HEK293T (cell line): Measurements from ENCODE around the gene NLN.

Experiments
- ARNT ChIP-seq: fragments of 450-650 bp; IDR thresholded peaks from 2 replicates; pipeline ENCODE4 v1.6.1; 2017; ENCODE audit warnings: mild to moderate bottlenecking
- BHLHE40 ChIP-seq: fragments of 450-650 bp; IDR thresholded peaks from 2 replicates; pipeline ENCODE4 v1.6.1; 2016; ENCODE audit warnings: mild to moderate bottlenecking, moderate library complexity, borderline replicate concordance
- CTBP1 ChIP-seq: fragments of 450-650 bp; IDR thresholded peaks from 2 replicates; pipeline ENCODE4 v1.6.1; 2016; ENCODE audit warnings: borderline replicate concordance
- ELF4 ChIP-seq: fragments of 450-650 bp; IDR thresholded peaks from 2 replicates; pipeline ENCODE4 v1.6.1; 2017; ENCODE audit warnings: antibody characterized with exemption
- FOXK2 ChIP-seq: fragments of 450-650 bp; IDR thresholded peaks from 2 replicates; pipeline ENCODE4 v1.6.1; 2016; ENCODE audit warnings: mild to moderate bottlenecking
- FOXM1 ChIP-seq: fragments of 450-650 bp; IDR thresholded peaks from 2 replicates; pipeline ENCODE4 v1.6.1; 2017; ENCODE audit warnings: mild to moderate bottlenecking, borderline replicate concordance
- HDGF ChIP-seq: fragments of 450-650 bp; IDR thresholded peaks from 2 replicates; pipeline ENCODE4 v1.6.1; 2017; ENCODE audit warnings: antibody characterized with exemption, borderline replicate concordance
- L3MBTL2 ChIP-seq: fragments of 450-650 bp; conservative IDR thresholded peaks from 2 replicates; pipeline ENCODE4 v1.6.1; 2016; ENCODE audit warnings: mild to moderate bottlenecking
- NFRKB ChIP-seq: fragments of 450-650 bp; IDR thresholded peaks from 2 replicates; pipeline ENCODE4 v1.6.1; 2016; ENCODE audit warnings: mild to moderate bottlenecking, moderate library complexity
- PKNOX1 ChIP-seq: fragments of 450-650 bp; IDR thresholded peaks from 2 replicates; pipeline ENCODE4 v1.6.1; 2016
- SP1 ChIP-seq: fragments of 450-650 bp; IDR thresholded peaks from 2 replicates; pipeline ENCODE4 v1.6.1; 2017
- SUZ12 ChIP-seq: fragments of 450-650 bp; IDR thresholded peaks from 2 replicates; pipeline ENCODE4 v1.6.1; 2016; ENCODE audit warnings: mild to moderate bottlenecking
- TARDBP ChIP-seq: fragments of 450-650 bp; IDR thresholded peaks from 2 replicates; pipeline ENCODE4 v1.6.1; 2016
- ZNF384 ChIP-seq: fragments of 450-650 bp; IDR thresholded peaks from 2 replicates; pipeline ENCODE4 v1.6.1; 2016

GRCh38 chr5:65767565-65767964 lies 45.6 kb downstream of the NLN start:
- TF ChIP-seq SP1: no peak
- TF ChIP-seq BHLHE40: no peak
- no peak for TF ChIP-seq NFRKB
- TF ChIP-seq SUZ12: no peak
- TF ChIP-seq ZNF384: no peak
- TF ChIP-seq ARNT: no peak
- TF ChIP-seq HDGF: no peak
- TF ChIP-seq L3MBTL2: no peak
- no peak for TF ChIP-seq CTBP1
- no peak for TF ChIP-seq TARDBP
- no peak for TF ChIP-seq FOXK2
- TF ChIP-seq FOXM1: no peak
- no peak for TF ChIP-seq ELF4
- no peak for TF ChIP-seq PKNOX1
